Amniotic stem cell (primary cell): Measurements from ENCODE around the gene MAN1B1.
"Not testable (repeated sequence)": the region's sequence is repeated elsewhere in the genome, so short reads cannot be mapped to it uniquely, and the experiment has no call there.

Experiments
- DNase-seq: peaks from one replicate; lab custom pipeline; 2025; lab: John Stamatoyannopoulos, UW

MAN1B1 gene

DNA sequence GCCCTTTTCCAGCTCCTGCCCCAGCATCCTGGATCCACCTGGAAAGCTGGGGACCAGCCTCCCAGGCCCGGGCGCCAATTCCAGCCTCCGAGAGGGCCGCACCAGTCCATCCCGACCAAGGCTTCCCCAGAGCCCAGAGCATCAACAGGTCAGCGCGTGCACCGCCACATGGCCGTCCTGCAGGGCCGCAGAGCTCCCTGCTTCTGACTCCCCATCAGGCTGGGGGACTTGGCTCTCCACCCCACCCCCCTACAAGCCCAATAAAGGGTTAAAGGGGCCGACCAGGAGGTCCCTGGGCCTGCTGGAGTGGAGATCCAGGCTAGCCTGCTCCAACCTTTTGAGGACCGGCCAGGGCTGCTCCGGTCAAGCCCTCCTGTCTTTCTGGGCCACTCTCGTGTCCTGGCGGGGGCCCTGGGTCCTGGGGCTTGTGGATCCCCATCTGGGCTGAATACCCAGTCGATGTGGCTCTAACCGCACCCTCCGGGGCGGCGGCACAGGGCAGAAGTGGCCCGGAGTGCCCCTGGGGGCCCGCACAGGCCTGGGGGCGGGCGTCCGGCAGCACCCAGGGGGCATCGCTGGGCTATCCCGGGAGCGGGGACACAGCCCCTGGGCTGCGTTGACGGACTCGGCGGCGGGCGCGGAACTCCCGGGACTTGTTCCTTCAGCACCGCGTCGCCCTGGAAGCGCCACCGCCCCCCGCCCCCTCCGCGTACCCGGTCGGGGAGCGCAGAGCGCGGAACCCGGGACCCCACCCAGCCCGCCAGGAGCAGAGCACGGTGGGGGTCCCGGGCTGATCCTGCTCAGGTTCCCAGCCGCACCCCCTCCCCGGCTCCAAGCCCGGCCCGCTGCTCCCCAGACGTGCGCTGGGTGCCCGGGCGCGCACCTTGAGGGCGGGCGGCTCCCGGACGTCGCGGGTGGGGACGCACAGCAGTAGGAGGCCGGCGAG, 33.5 kb upstream of the MAN1B1 start:
- no peak for DNase-seq

DNA sequence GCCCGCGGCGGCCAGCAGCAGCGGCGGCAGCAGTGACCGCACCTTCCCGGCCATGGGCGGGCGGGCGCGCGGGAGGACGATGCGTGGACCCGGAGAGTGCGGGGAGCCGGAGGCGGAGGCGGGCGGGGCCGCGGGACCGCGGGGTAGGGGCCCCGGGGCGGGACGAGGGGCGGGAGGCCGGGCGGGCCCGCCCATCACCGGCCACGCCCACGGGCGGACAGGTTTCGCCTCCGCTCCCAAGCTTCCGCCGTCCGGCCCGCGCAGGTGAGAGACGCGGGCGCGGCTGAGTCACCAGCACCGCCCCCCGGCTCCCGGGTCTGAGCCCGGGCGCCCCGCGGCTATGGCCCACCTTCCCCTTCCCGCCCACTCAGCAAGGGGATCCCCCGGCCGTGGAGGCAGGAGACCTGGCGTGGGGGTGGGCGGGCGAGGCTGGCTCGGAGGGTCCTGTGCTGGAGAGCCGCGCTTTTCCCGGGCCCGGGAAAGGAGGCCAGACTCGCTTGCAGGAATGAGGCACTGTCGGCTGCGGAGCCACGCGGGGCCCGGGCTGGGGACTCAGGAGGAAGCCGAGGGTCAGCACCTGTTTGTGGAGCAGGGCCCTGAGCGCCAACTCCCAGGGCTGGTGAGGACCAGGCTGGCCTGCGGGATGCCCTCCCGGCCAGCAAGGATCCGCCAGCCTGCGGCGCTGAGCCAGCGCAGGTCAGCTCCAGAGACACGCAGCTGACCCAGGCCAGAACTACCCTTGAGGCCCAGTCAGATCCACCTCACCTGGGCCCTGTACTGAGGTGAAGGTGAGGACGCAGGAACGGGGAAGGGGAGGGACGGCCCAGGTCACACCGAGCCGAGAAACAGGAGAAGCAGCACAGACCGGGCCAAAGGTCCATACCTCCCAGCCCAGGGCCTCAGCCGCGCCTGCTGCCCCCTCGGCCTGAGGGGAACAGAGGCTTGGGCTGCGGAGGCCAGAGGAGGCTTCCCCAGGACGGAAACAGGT, 32.5 kb upstream of the MAN1B1 start, which contains the start of gene ENTPD2:
ENTPD2 (minus strand) TSS at position 118 of the 988 bp plus-strand sequence; CDS start at position 54, 64 bp downstream.
- DNase-seq = no peak

GRCh38 chr9:137054932-137055384, 31.8 kb upstream of the MAN1B1 start:
- no peak for DNase-seq

DNA sequence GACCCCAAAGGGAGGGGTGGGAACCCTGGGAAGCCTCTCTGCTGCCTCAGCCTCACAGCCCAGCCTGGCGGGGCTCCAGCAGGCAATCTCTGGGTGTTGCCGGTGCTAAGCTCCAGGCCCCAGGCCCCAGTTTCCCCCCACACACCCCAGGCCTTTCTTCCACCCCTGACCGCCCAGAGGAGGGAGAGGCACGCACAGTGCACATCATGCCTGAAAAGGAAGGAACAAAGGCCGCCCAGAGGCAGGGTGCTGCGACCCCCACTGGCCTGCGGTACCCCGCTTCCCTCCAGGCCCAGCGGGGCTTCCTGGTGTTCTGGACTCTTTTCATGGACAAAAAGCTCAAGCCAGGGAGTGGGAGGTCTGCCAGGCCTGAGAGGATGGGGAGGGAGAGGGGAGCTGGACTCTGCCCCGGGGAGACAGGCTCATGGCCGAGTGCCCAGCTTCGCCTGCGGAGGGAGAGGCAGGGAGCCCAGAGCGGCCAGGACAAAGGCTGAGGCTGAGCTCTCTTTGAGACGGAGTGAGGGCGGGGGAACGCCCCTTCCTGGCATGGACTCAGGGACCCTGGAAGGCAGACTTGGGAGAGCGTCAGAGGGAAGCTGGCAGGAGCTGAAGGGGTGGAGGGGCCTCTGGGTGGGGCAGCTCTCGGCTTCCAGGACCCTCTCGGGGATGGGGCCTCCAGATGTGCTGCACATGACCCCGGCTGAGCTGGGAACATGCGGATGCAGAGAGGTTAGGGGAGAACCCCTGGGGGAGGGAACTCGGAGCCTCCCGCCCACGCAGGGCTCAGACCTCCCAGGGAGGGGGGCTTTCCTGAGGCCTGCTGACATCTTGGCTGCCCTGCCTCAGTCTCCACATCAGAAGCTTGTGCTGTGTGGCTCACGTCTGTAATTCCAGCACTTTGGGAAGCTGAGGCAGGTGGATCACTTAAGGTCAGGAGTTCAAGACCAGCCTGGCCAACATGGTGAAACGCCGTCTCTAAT, 31.1 kb upstream of the MAN1B1 start:
- DNase-seq = peak; percentile 34

- no peak for DNase-seq
Observed at GRCh38 chr9:137056739-137057415, 29.9 kb upstream of the MAN1B1 start.

DNA sequence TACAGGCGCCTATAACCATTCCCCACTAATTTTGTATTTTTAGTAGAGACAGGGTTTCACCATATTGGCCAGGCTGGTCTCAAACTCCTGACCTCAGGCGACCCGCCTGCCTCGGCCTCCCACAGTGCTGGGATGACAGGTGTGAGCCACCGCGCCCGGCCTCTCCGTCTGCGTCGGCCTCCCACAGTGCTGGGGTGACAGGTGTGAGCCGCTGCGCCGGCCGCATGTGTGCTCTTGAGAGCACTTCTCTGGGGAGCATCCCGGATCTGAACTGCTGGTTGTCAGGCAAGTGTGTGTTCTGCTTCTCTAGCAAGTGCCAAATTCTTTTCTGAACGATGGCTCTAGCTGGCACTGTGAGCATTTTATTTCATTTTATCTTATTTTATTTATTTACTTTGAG, 29.2 kb upstream of the MAN1B1 start:
- no peak for DNase-seq

DNA sequence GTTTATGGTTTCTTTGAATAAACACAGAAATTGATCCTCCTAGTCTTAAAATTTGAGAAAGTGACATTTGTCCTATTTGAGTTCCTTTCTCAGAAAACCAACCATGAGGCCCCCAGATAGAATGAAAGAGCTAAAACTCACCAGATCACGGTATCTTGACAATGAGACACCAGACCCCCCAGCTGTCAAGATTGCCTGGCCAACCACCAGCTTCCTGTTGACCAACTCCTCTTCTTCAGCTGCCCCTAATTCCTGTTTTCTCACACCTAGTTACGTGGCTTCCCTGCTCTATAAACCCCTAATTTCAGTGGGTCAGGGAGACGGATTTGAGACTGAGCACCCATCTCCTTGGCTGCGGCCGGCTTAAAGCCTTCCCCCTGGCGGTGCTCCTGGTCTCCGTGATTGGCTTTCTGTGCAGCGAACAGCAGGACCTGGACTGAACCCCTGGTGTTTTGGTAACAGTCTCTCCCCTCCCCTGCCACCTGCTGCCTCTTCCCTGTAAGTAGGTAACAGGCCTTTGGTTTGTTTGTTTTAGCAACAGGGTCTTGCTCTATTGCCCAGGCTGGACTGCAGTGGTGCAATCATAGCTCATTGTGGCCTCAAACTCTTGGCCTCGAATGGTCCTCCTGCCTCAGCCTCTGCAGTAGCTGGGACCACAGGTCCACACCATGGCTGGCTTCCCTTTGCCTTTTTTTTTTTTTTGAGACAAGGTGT, 28.1 kb upstream of the MAN1B1 start:
- no peak for DNase-seq

DNA sequence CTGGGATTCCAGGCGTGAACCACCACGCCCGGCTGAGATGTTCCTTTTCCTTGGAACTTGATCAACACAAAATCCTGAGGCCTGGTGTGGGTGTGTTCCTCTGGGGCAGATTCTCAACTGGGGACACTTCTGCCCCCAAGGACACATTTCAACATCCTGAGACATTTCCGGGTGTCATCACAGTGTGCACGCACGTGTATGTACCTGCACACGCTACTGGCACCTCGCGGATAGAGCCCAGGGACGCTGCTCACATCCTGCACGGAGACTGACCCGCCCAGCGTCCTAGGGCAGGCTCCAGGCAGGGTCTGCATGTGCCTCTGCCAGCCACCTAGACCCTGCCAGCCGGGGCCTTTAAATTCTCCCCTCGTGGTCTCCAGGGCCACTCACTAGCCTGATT, 24.4 kb upstream of the MAN1B1 start:
- DNase-seq = no peak

- DNase-seq = not testable (repeated sequence)
Observed at GRCh38 chr9:137062798-137063197, 24.0 kb upstream of the MAN1B1 start.

DNA sequence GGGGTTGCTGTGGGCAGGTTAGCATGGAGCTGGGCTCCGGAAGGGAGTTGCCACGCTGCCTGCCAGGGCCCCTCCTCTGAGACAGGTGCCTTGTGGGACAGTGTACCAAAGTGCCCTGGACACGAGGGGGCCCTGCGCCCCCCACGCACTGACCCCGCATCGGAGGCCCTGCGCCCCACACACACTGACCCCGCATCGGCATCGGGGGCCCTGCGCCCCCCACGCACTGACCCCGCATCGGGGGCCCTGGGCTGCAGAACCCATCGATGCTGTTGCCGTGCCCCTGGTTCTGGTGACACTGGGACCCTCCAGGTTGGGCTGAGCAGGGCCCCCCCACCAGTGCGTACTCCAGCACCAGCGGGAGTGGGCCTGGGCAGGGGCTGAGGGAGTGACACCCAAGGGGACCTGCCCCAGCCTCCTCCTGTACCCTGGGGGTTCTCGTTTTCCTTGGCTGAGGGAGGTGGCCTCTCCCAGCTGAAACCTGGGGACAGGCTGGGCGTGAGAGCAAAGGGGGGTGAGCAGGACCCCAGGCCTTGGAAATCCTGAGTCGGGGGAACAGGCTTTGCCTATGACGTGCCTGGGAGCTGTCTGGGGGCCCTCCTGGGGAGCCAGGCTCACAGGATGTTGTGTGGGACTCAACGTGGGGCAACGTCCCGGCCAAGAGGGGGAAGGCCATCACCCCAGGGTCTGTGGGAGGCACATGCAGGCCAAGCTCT, 23.3 kb upstream of the MAN1B1 start:
- DNase-seq = no peak

DNA sequence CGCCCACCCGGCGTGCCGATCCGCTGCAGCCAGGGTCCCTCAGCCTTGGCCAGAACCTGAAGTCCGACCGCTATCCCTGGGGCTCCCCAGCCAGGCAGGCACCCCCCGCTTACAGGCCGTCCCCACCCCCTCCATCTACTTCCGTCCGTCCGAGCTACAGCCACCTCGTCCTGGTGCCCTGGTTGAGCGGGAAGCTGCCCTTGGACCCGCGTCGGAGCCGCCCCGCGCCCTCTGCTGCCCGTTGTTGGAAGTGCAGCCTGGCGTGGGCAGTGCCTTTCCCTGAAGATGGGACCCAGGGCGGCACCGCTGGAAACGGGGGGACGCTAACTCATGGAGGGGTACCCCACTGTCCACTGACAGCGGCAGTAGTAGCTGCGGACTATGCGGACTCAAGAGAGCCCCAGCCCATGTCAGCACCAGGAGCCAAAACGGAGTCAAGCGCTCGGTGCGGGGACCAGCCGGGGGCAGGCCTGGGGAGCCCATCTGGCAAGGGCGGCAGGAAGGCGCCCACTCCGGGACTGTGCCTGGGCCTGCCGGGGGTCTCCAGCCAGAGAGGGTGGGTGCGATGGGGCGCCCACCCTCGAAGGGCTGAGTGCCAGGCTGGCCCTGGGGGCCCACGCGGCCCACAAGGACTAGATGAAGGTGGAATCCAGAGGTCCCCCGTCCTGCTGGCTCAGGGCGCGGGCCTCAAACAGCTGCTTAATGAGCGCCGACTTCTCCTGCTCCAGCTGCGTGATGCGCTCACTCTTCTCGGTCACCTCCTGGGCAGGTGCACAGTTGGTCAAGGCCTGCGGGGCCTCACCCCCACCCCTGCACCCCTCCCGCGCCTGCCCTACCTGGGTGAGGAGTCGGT, 22.5 kb upstream of the MAN1B1 start:
- no peak for DNase-seq

GRCh38 chr9:137064880-137065164, 22.0 kb upstream of the MAN1B1 start:
- no peak for DNase-seq

- no peak for DNase-seq
Observed at GRCh38 chr9:137065336-137065967, 21.3 kb upstream of the MAN1B1 start.

DNA sequence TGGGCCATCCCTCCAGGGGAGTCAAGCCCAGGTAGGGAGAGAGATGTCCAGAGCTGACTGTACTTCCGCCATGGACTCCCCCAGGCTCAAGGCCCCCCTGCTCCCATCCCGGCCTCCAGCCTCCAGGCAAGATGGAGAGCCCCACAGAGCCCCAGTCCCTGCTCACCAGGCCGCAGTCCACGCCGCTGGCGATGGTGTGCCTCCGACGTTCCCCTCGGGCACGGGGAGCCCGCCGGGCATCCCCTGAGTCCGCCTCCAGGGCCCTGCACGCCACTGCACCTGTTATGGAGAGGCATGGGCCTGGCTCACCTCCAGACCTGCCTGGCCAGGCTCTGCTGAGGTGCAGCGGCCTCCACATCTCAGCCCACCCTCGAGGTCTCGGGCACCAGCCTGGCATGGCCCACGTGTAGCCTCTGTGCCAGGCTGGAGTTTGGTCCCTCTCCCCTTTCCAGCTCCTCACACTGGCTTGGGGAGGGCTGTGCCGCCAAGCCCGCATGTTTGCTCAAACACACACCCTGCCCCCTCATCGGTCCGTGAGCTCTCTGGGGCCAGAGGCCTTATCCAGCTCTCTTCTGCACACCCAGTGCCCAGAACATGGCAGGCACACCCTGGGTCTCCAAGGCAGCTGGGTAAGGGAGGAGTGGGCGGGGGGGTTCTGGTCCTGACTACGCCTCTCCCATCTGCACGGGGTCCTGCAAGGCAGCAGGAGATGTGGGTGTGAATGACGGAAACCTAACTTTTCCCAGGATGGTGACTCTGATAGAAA, 20.5 kb upstream of the MAN1B1 start:
- DNase-seq = no peak

- no peak for DNase-seq
Observed at GRCh38 chr9:137067860-137068538, 18.8 kb upstream of the MAN1B1 start.
